Measurements from ENCODE around the gene EMP1. TPM values are rescaled to one million over a fixed set of nuclear protein-coding genes. Genes with fewer than 3 reads are reported as not detected.

Gene EMP1
- total RNA-seq, 1 donor from 2014 or later = 99.9 TPM

DNA sequence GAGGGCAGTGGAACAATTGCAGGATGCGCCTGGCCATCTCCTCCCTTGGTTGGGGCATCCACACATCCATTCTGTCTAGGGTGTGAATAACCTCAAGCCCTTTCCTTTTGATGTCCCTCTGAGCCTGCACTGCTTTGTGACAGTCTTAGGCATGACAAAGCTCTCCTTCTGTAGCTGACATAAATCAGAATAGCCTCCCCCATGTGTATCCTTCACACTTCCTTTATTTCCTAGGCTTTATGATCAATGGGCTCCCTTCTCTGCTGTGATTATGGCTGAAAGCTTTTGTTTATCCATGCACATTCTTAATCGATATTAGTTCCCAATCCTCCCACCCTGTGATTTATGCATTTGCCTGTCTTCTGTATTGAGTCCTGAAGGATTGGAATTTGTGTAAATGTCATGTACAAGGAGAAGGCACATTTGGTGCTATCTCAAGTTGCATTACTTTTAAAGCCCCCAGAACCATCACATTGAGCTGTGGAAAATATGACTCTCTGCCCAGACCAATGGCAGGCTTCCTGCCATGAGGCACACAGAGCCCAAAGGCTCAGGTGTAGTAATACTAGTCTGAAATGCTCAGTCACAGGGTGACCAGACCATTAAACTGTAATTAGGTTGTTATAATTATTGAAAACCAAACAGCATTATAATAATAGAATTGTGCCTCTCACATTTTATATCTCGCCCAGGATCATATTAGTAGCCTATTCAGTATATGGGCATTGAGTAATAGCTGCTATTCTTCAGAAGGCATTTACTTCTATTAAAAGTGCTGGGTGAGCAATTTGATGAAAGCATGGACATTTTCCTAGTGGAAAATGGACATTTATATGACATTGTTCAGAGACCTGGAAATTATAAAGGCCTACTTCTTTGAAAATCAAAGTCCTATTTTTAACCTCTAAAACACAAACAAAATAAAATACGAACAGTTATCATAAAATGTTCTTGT lies 14.0 kb downstream of the EMP1 start:
- intact Hi-C loops (cut with DNase I) = loop anchor here (5.0 kb wide), 2 partner anchors 113 to 293 kb away; no protein-coding TSS in a partner anchor
- DNase-seq (no peak), ATAC-seq (ENCODE audit: poor library complexity) (no peak)

GRCh38 chr12:13211191-13211858 lies 14.8 kb downstream of the EMP1 start:
- DNase-seq = no peak
- intact Hi-C loops (cut with DNase I) = loop anchor here (5.0 kb wide), 2 partner anchors 114 to 294 kb away; no protein-coding TSS in a partner anchor
- ATAC-seq (ENCODE audit: poor library complexity) = no peak

- intact Hi-C loops (cut with DNase I) = loop anchor here (5.0 kb wide), 2 partner anchors 115 to 295 kb away; no protein-coding TSS in a partner anchor
- ATAC-seq (ENCODE audit: poor library complexity) (peak; percentile 50), DNase-seq (no peak)
These were observed 15.5 kb downstream of the EMP1 start for GRCh38 chr12:13211859-13212664.

DNA sequence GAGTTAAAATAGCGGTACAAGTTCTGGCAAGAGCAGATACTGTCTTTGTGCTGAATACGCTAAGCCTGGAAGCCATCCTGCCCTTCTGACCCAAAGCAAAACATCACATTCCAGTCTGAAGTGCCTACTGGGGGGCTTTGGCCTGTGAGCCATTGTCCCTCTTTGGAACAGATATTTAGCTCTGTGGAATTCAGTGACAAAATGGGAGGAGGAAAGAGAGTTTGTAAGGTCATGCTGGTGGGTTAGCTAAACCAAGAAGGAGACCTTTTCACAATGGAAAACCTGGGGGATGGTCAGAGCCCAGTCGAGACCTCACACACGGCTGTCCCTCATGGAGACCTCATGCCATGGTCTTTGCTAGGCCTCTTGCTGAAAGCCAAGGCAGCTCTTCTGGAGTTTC lies 18.5 kb downstream of the EMP1 start:
- DNase-seq = no peak
- intact Hi-C loops (cut with DNase I) = no loop called here
- no peak for ATAC-seq (ENCODE audit: poor library complexity)

GRCh38 chr12:13218641-13219040 lies 22.1 kb downstream of the EMP1 start:
- DNase-seq = no peak
- no peak for ATAC-seq (ENCODE audit: poor library complexity)
- intact Hi-C loops (cut with DNase I) = no loop called here

- DNase-seq (no peak), ATAC-seq (ENCODE audit: poor library complexity) (no peak)
- intact Hi-C loops (cut with DNase I) = no loop called here
These were observed 22.8 kb downstream of the EMP1 start for GRCh38 chr12:13219320-13219719.

DNA sequence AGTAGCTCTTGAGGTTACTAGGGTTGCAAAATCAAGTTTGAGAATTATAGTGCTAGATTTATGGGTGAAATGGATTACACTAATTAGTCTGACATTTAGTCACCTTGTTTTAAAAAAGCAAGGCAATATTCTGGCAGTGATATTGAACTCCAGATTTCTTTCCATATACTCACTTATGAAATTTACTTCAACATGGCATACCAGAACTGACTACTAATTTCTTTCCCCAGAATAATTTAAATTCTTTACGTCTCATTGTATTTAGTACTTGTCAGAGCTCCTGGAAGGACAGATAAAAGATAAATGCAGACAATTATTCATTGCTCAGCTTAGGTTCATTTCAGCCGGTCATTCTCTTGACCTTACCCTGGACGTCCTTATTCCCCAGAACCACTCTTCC lies 24.3 kb downstream of the EMP1 start:
- intact Hi-C loops (cut with DNase I) = no loop called here
- ATAC-seq (ENCODE audit: poor library complexity) = no peak

GRCh38 chr12:13222076-13222475 lies 25.6 kb downstream of the EMP1 start:
- intact Hi-C loops (cut with DNase I) = no loop called here

More for the DNA sequence above, 24.3 kb downstream of the EMP1 start:
- no peak for DNase-seq

GRCh38 chr12:13223179-13223804 lies 26.8 kb downstream of the EMP1 start:
- intact Hi-C loops (cut with DNase I) = no loop called here
- ATAC-seq (ENCODE audit: poor library complexity) (no peak), DNase-seq (no peak)

More at GRCh38 chr12:13222076-13222475, 25.6 kb downstream of the EMP1 start:
- DNase-seq (no peak), ATAC-seq (ENCODE audit: poor library complexity) (peak; percentile 67)

DNA sequence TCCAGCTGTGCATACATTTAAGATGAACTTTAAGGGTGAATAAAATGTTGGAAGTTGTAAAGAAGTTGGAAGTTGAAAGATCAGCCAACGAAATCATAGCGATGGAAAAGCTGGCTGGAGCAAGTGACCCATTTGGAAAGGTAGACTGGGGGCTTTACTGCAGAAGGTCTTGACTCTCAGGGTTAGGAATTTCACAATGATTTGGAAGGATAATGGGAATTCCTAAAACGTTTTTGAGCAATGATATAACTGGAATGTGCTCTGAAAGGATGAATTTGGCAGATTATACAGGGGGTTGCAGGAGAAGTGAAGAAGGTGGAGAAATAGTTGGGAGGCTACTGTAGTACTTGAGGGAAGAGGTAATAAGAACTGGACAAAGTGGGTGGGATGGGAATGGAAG lies 27.4 kb downstream of the EMP1 start:
- DNase-seq = no peak
- no peak for ATAC-seq (ENCODE audit: poor library complexity)
- intact Hi-C loops (cut with DNase I) = no loop called here

DNA sequence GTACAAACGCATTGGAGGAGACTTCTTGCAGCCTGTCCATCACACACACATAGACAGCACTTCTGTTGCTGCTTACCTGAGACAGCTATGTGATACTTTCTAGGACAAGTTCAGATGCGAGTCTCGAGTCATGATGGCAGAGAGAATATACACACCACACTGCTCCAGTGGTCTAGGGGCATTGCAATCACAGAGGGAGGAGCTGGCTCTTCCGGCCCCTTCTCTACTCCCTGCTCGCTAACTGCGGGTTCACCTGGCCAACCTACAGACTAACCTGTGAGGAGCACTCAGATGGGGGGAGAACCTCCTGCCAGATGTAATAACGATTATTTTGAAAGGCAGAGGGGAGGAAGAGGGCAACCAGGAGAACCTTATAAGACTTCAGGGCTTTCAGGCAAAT lies 30.7 kb downstream of the EMP1 start:
- DNase-seq (no peak), ATAC-seq (ENCODE audit: poor library complexity) (no peak)
- intact Hi-C loops (cut with DNase I) = no loop called here

DNA sequence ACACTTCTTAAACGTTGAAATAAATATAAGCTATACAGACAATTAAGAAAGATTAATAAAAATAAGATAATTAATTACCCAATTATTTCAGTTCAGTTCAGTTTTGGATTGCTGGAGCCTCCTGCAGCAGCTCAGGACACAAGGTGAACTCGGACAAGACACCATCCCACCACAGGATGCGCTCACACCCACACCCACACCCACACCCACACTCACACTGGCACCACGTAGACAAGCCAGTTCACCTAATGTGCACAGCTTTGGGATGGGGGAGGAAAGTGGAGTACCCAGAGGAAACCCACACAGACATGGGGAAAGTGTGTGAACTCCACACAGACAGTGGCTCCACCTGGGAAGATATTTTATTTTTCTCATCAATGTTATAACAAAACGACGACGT lies 32.1 kb downstream of the EMP1 start:
- DNase-seq = no peak
- no peak for ATAC-seq (ENCODE audit: poor library complexity)
- intact Hi-C loops (cut with DNase I) = no loop called here

- intact Hi-C loops (cut with DNase I) = no loop called here
- ATAC-seq (ENCODE audit: poor library complexity) = no peak
- no peak for DNase-seq
These were observed 33.0 kb downstream of the EMP1 start for GRCh38 chr12:13229504-13229903.

DNA sequence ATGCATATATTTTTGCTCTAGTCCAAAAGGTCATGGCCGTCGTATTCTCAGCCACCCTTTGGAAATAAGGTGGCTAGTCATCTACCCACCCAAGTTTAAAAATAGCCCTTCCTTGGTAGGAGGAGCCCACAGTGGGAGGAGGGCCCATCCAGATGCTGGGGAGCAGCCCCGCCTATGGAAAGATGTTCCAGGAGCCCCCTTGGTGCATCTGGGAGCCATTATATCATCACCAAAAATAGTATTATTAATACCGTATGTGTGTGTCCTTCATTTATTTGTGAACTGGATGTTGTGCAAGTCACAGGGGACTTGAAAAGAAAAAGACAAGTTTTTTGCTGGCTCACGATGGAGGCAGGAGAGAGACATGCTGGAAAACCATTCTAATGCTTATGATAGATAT lies 34.0 kb downstream of the EMP1 start:
- intact Hi-C loops (cut with DNase I) = no loop called here
- DNase-seq (no peak), ATAC-seq (ENCODE audit: poor library complexity) (peak; percentile 46)

DNA sequence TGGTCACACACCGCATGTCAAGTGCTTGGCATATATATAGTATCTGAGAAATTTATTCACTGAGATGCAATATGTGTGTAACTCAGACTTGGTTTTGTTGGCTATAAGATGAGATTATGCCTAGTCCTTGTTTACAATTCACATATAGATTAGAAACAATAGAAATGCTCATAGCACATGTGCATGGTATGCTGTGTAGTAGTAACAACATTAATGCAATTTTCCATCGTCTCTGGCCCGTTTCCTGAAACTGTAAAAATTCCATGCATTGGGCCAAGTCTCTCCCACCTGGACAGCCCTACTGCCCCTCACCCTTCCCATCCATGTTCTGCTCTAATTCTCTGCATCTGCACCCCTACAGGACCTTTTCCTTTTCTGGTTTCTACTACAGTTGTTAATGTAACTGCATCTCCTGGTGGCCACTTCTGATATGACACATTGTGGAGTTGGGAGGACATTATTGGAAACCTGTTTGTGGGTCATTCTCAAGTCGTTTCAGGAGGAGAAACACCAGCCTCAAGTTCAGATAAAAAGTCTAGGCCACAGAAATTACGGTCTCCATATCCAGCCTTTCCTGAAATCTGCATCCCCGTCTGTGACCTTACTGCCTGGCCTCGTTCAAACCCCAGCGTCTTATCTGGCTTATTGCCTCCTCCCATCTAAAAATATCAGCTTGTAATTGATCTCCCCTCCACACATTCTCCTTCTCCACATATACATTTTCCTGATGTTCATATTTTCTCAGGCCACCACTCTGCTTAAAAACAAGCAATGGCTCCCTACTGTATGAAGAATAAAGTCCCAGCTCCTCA lies 37.5 kb downstream of the EMP1 start:
- intact Hi-C loops (cut with DNase I) = no loop called here
- peak; percentile 67 for ATAC-seq (ENCODE audit: poor library complexity)
- DNase-seq = no peak

DNA sequence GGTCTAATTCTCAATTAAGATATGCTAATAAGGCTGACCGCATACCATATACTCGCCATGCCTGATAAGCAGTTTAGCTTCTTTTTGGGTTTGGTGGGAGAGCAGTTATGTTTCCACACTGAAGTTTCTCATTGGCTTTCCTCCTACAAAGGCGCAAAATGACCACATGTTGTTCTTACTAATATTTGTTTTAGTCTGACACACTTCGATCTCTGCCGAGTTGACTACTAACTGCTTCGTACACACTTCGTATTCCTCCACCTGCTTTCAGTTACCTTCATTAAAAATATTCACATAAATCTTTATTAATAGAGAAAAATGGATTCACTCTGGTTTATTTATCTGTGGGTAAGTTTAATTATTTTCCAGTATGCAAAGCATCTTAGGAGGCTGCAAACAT lies 41.7 kb downstream of the EMP1 start:
- no peak for ATAC-seq (ENCODE audit: poor library complexity)
- no peak for DNase-seq
- intact Hi-C loops (cut with DNase I) = no loop called here

- ATAC-seq (ENCODE audit: poor library complexity) = no peak
- intact Hi-C loops (cut with DNase I) = no loop called here
- no peak for DNase-seq
These were observed 45.4 kb downstream of the EMP1 start for GRCh38 chr12:13241833-13242488.

All from Right ventricle myocardium superior (tissue), 1 donor.